GM19239 (cell line): Measurements from ENCODE around the gene MYD88.

Source experiments
- DNase-seq: peaks from one replicate; pipeline ENCODE4 v3.0.0; 2011; ENCODE audit warnings: low spot score; ENCODE audit not compliant: insufficient read length
- FAIRE-seq: peaks from 2 replicates; lab custom pipeline; 2011; peaks lifted over from hg19 to GRCh38; lab: Jason Lieb, UNC

The MYD88 gene

GRCh38 chr3:38139652-38140051, 1.2 kb downstream of the MYD88 start:
- DNase-seq (no peak), FAIRE-seq (no peak)

DNA sequence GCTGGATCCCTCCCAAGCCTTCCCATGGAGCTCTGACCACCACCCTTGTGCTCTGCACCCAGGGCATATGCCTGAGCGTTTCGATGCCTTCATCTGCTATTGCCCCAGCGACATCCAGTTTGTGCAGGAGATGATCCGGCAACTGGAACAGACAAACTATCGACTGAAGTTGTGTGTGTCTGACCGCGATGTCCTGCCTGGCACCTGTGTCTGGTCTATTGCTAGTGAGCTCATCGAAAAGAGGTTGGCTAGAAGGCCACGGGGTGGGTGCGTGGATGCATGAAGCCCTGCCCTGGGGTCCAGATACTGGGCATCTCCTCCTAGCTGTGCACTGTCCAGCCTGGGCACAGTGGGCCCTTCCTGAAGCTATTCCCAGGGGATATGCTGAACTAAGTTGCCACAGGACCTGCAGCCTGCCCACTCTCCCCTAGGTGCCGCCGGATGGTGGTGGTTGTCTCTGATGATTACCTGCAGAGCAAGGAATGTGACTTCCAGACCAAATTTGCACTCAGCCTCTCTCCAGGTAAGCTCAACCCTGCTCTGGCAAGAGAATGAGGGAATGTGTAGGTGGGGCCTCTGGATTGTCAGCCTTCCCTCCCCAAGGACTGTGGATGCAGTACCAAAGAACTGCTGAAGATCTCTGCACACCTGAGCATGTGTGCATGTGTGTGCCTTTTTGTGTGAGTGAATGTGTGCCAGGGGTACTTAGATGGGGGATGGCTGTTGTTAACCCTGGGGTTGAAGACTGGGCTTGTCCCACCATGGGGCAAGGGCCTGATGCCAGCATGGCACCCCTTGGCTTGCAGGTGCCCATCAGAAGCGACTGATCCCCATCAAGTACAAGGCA, 2.1 kb downstream of the MYD88 start:
- no peak for DNase-seq
- FAIRE-seq, result no peak

GRCh38 chr3:38141173-38141951, 2.9 kb downstream of the MYD88 start:
- no peak for FAIRE-seq
- no peak for DNase-seq

GRCh38 chr3:38141952-38142273, 3.5 kb downstream of the MYD88 start:
- DNase-seq, result no peak
- FAIRE-seq, result no peak

DNA sequence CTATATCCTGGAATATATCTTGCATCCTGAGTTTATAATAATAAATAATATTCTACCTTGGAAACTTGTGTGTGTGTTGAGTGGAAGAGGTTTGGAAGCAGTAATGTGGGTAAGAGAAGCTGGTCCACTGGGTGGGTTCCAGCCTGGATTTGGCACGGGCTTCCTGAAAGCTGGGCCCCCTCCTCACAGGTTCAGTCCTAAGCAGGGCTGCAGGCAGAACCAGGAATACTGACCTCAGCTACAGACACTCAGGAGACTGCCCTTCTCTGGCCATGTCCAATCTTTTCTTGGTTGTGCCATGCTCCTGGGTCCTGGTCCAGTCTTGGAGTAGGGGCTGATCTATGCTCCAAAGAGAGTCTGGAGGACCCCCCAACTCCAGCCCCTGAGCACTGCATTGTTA, 4.5 kb downstream of the MYD88 start:
- no peak for FAIRE-seq
- DNase-seq, result no peak

- FAIRE-seq (no peak), DNase-seq (no peak)
Observed at GRCh38 chr3:38143511-38143910, 5.0 kb downstream of the MYD88 start.

DNA sequence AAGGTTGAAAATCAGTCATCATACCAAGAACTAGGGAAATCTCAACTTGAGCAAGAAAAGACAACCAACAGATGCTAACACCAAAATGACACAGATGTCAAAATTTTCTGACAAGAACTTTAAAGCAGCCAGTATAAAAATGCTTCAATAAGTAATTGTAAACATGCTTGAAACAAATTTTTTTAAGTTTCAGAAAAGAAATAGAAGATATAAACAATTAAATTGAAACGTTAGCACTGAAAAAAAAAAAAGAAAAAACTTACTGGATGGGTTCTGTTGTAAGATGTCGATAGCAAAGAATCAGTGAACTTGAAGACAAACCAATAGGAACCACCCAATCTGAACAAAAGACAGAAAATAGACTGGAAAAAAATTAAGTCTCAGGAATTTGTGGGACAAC, 8.0 kb downstream of the MYD88 start:
- DNase-seq (no peak), FAIRE-seq (no peak)

GRCh38 chr3:38147421-38147820, 9.0 kb downstream of the MYD88 start:
- DNase-seq, result no peak
- no peak for FAIRE-seq

- DNase-seq (no peak), FAIRE-seq (no peak)
Observed at GRCh38 chr3:38148311-38148882, 9.9 kb downstream of the MYD88 start.

GRCh38 chr3:38149708-38150107, 11.2 kb downstream of the MYD88 start:
- FAIRE-seq (no peak), DNase-seq (no peak)

- no peak for DNase-seq
Observed at GRCh38 chr3:38150780-38151528, 12.5 kb downstream of the MYD88 start.

DNA sequence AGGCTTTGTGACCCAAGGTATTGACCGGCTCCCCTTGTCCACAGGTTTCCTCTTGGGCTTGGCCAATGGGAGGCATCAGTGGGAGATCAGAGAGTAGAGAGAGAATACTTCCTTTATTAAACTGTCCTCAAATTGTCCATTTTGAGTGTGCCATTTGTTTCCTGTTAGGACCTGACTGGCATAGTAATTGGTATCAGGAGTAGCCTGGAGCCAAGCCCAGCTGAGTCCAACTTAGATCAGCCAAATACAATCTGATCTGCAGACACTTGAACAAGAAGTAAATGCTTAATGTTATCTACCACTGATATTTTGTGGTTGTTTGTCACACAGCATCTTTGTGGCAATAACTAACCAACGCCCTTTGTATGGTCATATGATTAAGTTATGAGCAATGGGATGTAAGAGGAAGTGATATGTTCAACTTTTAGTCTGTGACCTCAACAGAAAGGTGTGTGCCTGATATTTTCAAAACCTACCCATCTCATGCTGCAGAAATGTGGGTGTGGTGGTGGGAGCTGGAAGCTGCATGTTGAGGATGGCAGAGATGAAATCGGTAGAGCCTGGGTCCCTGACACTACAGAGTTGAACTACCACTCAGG, 13.3 kb downstream of the MYD88 start:
- DNase-seq (no peak), FAIRE-seq (peak; percentile 8)

More at GRCh38 chr3:38150780-38151528, 12.5 kb downstream of the MYD88 start:
- peak; percentile 11 for FAIRE-seq

GRCh38 chr3:38152609-38153008, 14.1 kb downstream of the MYD88 start:
- no peak for DNase-seq

DNA sequence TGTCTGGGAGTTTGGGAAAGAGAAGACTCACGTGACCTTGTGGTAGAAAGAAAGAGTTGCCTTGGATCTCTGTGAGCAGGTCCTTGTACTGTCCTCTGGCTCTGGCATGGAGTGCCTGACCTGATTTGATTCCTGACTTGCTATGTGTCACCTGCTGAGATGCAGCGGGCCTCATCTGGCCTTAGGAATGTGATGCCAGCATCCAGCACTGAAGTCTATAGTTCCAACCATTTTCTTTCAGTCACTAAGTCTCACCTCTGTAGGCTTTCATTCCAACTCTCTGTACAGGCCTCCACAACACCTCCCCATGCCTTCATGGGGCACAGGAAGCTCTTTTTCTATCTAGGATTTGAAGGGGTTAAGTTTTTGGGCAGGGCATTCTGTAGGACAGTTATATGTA, 14.8 kb downstream of the MYD88 start:
- DNase-seq, result no peak
- FAIRE-seq, result no peak

More at GRCh38 chr3:38152609-38153008, 14.1 kb downstream of the MYD88 start:
- FAIRE-seq, result no peak

DNA sequence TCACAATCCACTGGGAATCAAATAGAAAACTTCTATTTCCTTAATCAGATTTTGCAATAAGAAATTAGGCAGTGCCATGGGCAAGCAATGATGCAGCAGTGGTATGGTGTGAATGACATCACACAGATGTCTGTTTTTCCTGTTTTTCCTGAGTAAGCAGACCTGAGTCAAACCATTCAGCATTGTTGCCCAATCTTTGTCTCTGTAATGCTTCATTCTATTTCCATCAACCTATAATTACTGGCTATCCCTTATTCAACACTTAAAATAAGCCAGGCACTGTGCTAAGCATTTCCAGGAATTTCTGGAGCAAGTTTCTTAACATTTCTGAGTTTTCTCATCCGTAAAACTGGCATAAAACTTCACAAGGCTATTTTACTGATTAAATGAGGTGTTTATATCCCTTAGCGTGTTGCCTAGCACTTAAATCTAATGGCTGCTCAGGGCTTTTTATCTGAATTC, 15.6 kb downstream of the MYD88 start:
- DNase-seq (no peak), FAIRE-seq (no peak)

DNA sequence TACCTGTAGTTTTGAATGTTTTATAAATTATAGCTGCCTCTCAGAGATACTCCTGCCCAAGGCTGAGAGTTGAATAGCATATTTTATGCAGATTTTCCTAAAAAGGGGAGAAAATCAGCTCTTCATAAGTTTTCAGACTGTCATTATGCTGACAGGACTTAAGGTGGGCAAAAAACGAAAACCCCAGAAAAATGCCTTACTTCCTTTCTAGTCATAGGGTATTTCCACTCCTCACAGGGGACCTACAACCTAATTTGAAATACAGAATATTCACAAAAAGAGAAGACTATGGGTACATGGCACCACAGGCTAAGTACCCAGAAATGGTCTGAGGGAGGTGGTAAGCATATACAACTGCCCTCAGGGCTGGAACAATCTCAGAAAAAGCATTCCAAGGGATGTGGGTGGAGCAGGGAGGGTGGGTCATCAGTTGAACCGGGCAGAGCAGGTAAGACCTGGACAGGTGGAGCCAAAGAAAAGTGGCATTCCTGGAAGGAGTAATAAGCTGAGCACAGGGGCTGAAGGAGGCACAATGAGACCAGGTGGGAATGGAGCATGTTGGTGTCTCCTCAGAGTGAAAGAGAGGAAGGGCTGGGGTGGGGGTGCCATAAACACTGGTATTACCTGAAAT, 16.3 kb downstream of the MYD88 start:
- FAIRE-seq (no peak), DNase-seq (no peak)

GRCh38 chr3:38155825-38156224, 17.4 kb downstream of the MYD88 start:
- FAIRE-seq, result no peak

DNA sequence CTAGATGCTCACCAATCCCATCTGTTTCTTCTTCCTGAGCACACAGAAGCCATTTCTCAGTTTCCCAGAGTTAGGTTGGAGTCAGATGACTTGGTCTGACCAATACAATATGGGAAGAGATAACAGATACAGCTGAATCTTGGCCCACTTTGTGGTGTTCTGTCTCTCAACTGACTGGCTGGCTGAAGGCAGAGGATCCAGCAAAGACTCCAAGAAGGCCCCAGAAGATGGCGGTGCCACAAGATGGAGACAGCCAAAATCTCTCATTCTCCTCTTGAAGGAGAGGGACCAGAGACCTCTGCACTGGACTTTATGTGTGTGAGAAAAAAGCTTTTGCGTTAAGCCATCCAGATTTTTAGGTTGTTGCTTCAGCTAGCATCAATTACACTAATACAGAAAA, 18.7 kb downstream of the MYD88 start:
- FAIRE-seq (no peak), DNase-seq (no peak)

More at GRCh38 chr3:38155825-38156224, 17.4 kb downstream of the MYD88 start:
- DNase-seq, result no peak

GRCh38 chr3:38157595-38157994, 19.1 kb downstream of the MYD88 start:
- FAIRE-seq (no peak), DNase-seq (no peak)

DNA sequence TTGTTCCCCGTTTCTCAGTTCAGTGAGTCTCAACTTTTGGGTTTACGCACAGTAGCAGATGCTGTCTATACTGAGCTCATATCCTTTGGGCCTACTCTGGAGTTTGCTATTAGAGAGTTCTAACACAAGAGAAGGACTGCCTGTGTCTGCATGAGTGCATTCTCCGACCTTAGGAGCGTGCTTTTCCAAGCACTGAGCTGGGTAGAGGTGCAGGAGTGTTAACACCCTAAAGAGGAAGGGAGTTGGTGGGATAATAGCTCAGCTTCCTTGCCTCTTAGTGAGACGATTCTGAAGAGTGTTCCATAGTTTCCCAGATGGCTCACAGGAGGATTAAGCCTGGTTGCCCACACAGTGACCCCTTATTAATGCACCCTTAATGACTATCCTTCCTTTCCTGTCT, 20.0 kb downstream of the MYD88 start:
- FAIRE-seq, result no peak
- DNase-seq, result no peak
